Mesodermal cell (in vitro differentiated cells): ENCODE measurements around the gene PTPN12.
"Not testable (repeated sequence)": the region's sequence is repeated elsewhere in the genome, so short reads cannot be mapped to it uniquely, and the experiment has no call there.

Source experiments
- H3K27ac ChIP-seq: 2 replicates; pipeline ENCODE4 v1.7.0; 2013; ENCODE audit warnings: mild to moderate bottlenecking, low read depth, low read length, moderate library complexity; ENCODE audit not compliant: severe bottlenecking
- H3K36me3 ChIP-seq: 2 replicates; pipeline ENCODE4 v1.7.1; 2013; ENCODE audit warnings: mild to moderate bottlenecking, low read length, moderate library complexity; ENCODE audit not compliant: control insufficient read depth, insufficient read depth
- H3K4me1 ChIP-seq: one replicate; pipeline ENCODE4 v1.7.1; 2013; ENCODE audit warnings: mild to moderate bottlenecking, low read length; ENCODE audit not compliant: insufficient read depth, control insufficient read depth, poor library complexity, severe bottlenecking
- H3K4me3 ChIP-seq: 2 replicates; pipeline ENCODE4 v1.7.0; 2013; ENCODE audit warnings: low read length, control low read depth, mild to moderate bottlenecking; ENCODE audit not compliant: insufficient read depth, poor library complexity, severe bottlenecking; ENCODE audit errors: extremely low read depth
- H3K9me3 ChIP-seq: 2 replicates; pipeline ENCODE4 v1.7.1; 2013; ENCODE audit warnings: mild to moderate bottlenecking, low read length, moderate library complexity; ENCODE audit not compliant: control insufficient read depth
- WGBS, 2 experiments: methylation state at CpG; one replicate each; pipeline ENCODE4 v1.1.5; 2013; ENCODE audit warnings: missing lambda C conversion rate in 2 of 2; ENCODE audit not compliant: insufficient coverage in 2 of 2; 5-methylcytosine and 5-hydroxymethylcytosine counted together

Gene PTPN12

GRCh38 chr7:77521537-77521936 is 15.6 kb upstream of the PTPN12 start:
- H3K4me3 ChIP-seq = not testable (repeated sequence)
- 91 to 97% methylated on average over 3 to 4 of the region's 5 CpGs for WGBS, 2 experiments

DNA sequence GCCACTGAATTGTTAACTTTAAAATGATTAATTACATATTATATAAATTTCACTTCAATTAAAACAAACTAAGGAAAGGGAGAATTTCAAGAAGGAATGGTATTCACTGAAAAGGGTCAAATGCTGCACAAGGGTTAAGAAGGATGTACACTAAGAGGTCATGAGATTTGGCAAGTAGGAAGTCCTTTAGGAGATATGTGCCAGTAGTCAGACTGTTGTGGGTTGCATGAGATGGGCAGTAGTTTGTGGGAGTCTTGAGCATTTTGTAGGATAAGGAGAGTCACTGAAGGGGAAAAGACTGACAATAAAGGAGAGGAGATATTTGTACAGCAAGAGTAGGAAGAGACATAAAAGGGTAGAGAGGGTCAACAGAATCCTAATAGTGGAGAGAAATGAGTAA is 12.4 kb upstream of the PTPN12 start:
- Histone ChIP-seq H3K4me3 (no peak overlapping the region), H3K27ac (no peak overlapping the region), H3K36me3 (no peaks in the 10 kb centered on the region), H3K4me1 (no peaks in the 10 kb centered on the region), H3K9me3 (no peaks in the 10 kb centered on the region)

More at GRCh38 chr7:77521537-77521936, 15.6 kb upstream of the PTPN12 start:
- H3K27ac ChIP-seq, H3K9me3 ChIP-seq, H3K4me1 ChIP-seq, H3K36me3 ChIP-seq: not testable (repeated sequence)

DNA sequence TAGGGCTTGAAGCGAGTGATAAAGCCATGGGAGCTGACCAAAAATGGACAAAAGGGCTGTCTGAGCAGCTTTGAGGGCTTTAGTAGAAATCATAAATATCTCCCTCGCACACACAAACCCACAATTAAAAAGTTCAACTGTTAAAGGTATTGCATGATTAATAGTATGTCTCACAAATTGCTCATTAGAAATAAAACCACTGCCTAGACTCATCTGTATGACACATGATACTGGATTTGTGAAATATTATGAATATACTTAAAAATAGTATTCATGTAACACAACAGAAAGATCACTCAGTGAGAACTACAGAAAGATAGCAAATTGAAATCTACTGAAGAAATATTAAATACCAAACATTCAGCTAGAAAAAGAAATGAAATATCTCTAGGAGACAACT is 11.9 kb upstream of the PTPN12 start:
- no peaks in the 10 kb centered on the region for H3K9me3 ChIP-seq
- WGBS, 2 experiments = no CpG with 5 or more reads among the region's 2 CpGs
- H3K4me3 ChIP-seq = no peak overlapping the region
- H3K4me1 ChIP-seq = no peaks in the 10 kb centered on the region
- H3K36me3 ChIP-seq = no peaks in the 10 kb centered on the region
- H3K27ac ChIP-seq = no peak overlapping the region

GRCh38 chr7:77528368-77528767 is 8.7 kb upstream of the PTPN12 start:
- no peak overlapping the region for H3K27ac ChIP-seq
- H3K9me3 ChIP-seq = no peaks in the 10 kb centered on the region
- H3K4me3 ChIP-seq = no peak overlapping the region

DNA sequence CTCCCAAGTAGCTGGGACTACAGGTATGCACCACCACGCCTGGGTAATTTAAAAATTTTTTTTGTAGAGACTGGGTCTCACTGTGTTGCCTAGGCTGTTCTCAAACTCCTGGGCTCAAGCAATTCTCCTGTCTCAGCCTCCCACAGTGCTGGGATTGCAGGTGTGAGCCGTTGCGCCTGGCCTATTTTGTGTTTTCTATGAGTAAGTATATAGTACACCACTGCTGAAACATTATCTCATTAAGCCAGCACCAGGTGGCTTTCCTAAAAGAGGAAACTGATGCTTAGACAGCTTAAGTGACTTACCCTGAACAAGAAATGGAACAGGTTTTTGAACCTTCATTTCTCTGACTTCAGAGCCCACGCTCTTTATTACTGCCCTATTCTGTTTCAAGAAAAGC is 7.8 kb upstream of the PTPN12 start:
- 70% methylated on average over 2 of the region's 4 CpGs; no CpG with 5 or more reads in 1 of the 2 experiments for WGBS, 2 experiments
- Histone ChIP-seq H3K9me3 (no peaks in the 10 kb centered on the region), H3K4me3 (no peak overlapping the region), H3K27ac (no peak overlapping the region), H3K36me3 (no peaks in the 10 kb centered on the region), H3K4me1 (no peaks in the 10 kb centered on the region)

More at GRCh38 chr7:77528368-77528767, 8.7 kb upstream of the PTPN12 start:
- Histone ChIP-seq H3K36me3 (no peaks in the 10 kb centered on the region), H3K4me1 (no peaks in the 10 kb centered on the region)

DNA sequence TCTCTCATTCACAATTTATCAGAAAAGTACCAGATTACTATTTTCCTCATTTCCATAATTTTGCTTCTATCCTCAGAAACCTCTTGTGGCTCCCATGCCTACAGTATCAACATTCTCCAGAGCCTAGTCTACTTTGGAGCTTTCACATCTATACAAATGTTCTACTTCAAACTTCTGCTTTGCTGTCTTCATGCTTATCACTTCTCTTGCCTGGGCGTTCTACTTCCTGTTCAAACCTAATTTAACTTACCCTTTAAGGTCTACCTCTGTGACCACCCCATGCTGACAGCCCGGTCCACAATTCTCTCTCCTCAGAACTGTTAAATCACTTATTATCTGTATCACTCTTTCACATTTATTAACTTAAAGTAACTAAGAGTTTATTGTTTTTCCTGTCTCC is 6.1 kb upstream of the PTPN12 start:
- H3K27ac ChIP-seq = no peak overlapping the region
- no peaks in the 10 kb centered on the region for H3K36me3 ChIP-seq
- H3K4me3 ChIP-seq = no peak overlapping the region
- WGBS, 2 experiments = 83 to 100% methylated on average over 1 to 2 of the region's 2 CpGs
- no peaks in the 10 kb centered on the region for H3K9me3 ChIP-seq
- no peaks in the 10 kb centered on the region for H3K4me1 ChIP-seq

DNA sequence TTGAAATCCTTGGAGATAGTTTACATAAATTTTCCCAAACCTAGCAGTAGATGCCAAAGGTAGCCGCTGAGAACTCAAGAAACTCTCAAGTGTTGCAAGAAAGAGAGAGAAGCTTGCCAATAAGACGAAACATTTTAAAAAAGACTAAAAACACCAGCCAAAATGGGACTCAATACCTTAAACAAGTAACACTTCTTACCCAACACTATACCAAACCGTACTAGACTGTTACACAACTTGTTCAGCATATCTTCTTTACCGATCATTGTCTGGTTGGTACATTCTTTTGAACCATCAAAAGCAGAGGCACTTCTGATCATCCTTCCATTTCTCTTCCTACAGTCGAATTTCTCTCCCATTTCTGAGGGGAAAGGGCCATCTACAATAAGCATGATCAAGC is 4.8 kb upstream of the PTPN12 start:
- Histone ChIP-seq H3K36me3 (no peaks in the 10 kb centered on the region), H3K27ac (no peak overlapping the region), H3K9me3 (no peaks in the 10 kb centered on the region), H3K4me3 (no peak overlapping the region), H3K4me1 (no peaks in the 10 kb centered on the region)
- 83 to 89% methylated on average over 2 to 4 of the region's 5 CpGs for WGBS, 2 experiments

DNA sequence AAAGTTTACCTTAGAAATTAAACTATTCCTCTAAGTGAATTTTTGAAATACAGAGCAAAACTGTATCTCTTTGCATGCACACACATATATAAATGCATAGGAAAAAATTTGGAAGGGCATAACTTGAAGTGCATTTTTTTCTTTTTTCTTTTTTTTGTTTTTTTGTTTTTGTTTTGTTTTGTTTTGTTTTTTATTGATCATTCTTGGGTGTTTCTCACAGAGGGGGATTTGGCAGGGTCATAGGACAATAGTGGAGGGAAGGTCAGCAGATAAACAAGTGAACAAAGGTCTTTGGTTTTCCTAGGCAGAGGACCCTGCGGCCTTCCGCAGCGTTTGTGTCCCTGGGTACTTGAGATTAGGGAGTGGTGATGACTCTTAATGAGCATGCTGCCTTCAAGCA is 4.4 kb upstream of the PTPN12 start:
- H3K4me3 ChIP-seq, H3K4me1 ChIP-seq, H3K36me3 ChIP-seq, H3K27ac ChIP-seq, H3K9me3 ChIP-seq: not testable (repeated sequence)
- WGBS, 2 experiments = no CpG with 5 or more reads among the region's 3 CpGs

DNA sequence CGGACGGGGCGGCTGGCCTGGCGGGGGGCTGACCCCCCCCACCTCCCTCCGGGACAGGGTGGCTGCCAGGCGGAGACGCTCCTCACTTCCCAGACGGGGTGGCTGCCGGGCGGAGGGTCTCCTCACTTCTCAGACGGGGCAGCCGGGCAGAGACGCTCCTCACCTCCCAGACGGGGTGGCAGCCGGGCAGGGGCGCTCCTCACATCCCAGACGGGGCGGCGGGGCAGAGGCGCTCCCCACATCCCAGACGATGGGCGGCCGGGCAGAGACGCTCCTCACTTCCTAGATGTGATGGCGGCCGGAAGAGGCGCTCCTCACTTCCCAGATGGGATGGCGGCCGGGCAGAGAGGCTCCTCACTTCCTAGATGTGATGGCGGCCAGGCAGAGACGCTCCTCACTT is 3.0 kb upstream of the PTPN12 start:
- not testable (repeated sequence) for H3K4me1 ChIP-seq, H3K36me3 ChIP-seq, H3K27ac ChIP-seq, H3K9me3 ChIP-seq, H3K4me3 ChIP-seq
- 92 to 100% methylated on average over 10 to 13 of the region's 31 CpGs for WGBS, 2 experiments

DNA sequence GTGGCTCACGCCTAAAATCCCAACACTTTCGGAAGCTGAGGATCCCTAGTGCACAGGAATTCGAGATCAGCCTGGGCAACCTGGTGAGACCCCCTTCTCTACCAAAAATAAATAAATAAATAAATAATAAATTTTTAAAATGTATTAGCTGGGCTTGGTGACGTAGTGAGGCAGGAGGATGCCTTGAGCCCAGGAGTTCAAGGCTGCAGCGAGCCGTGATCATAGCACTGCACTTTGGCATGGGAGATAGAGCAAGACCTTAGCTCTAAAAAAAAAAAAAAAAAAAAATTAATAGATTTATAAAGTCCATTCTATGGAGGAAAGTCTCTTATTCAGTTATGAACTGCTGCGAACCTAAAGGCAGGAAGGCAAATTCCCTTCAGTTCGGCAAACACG is 1.1 kb upstream of the PTPN12 start:
- 28% methylated on average over 4 of the region's 9 CpGs; no CpG with 5 or more reads in 1 of the 2 experiments for WGBS, 2 experiments
- H3K4me1 ChIP-seq = peaks cover 8% of the 10 kb centered on the region
- H3K4me3 ChIP-seq = peak overlapping the region; percentile 99
- H3K36me3 ChIP-seq = peaks cover 4% of the 10 kb centered on the region
- no peak overlapping the region for H3K27ac ChIP-seq
- H3K9me3 ChIP-seq = no peaks in the 10 kb centered on the region

DNA sequence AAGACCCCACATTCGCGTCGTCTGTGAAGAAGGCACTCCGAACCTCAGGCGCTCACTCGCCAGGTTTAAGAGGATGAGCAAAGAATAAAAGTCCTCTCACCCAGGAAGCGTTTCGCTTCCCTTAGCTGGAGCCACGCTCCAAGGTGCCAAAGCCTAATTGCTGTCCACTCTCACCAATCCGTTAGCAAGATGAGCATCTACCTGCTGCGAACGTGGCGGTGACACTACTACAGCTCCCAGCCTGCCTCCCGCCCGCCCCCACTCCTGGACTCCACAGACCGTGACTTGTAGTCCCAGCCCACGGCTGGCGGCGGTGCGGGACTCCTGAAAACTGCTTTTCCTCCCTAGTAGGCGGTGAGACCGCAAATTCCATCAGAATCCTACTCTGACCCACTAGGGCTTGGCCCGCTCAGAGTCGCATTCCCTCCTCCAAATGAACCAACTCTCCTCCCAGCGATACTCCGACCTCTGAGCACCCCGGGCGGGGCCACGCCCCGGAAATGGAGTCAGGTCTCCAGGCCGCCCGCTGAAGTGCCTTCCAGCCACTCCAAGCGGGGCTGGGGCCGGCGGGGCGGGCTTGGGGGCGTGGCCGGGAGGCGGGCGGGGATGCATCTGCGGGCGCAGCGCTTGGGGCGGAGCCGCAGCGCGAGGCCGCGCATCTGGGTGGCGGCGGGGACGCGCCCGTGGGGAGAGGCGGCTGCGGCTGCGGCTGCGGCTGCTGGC is 521 bp upstream of the PTPN12 start:
- Histone ChIP-seq H3K4me3 (peak overlapping the region; percentile 99), H3K9me3 (no peaks in the 10 kb centered on the region), H3K4me1 (peaks cover 9% of the 10 kb centered on the region), H3K36me3 (peaks cover 7% of the 10 kb centered on the region), H3K27ac (peak overlapping the region; percentile 63)
- WGBS, 2 experiments = 0 to 3% methylated on average over 20 to 37 of the region's 58 CpGs
